ENCODE measurements around the gene RNF32. TPM values are rescaled to one million over a fixed set of nuclear protein-coding genes. Genes with fewer than 3 reads are reported as not detected.

Gene RNF32
- total RNA-seq, 3 donors from 2014 or later = 0.98 to 2.9 (median 1.3) TPM

GRCh38 chr7:156610130-156610529, 30.4 kb upstream of the RNF32 start:
- intact Hi-C loops (cut with DNase I; ENCODE audit: low total_unique reads) = no loop called here
- Histone ChIP-seq H3K27me3 (peaks cover 0 to 3% of the 10 kb centered on the region in 2 donors), H3K27ac (no peak overlapping the region), H3K4me1 (no peaks in the 10 kb centered on the region), H3K36me3 (no peaks in the 10 kb centered on the region), H3K9me3 (no peaks in the 10 kb centered on the region), H3K4me3 (no peak overlapping the region)
- DNase-seq (ENCODE audit: low spot score in 2 of 2) = no peak
- TF ChIP-seq, protein P1, sequence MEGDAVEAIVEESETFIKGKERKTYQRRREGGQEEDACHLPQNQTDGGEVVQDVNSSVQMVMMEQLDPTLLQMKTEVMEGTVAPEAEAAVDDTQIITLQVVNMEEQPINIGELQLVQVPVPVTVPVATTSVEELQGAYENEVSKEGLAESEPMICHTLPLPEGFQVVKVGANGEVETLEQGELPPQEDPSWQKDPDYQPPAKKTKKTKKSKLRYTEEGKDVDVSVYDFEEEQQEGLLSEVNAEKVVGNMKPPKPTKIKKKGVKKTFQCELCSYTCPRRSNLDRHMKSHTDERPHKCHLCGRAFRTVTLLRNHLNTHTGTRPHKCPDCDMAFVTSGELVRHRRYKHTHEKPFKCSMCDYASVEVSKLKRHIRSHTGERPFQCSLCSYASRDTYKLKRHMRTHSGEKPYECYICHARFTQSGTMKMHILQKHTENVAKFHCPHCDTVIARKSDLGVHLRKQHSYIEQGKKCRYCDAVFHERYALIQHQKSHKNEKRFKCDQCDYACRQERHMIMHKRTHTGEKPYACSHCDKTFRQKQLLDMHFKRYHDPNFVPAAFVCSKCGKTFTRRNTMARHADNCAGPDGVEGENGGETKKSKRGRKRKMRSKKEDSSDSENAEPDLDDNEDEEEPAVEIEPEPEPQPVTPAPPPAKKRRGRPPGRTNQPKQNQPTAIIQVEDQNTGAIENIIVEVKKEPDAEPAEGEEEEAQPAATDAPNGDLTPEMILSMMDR (IDR thresholded peaks at IDR 0.05) = no peak
- TF ChIP-seq POLR2A (IDR thresholded peaks at IDR 0.05) = no peak
- no peak for TF ChIP-seq POLR2AphosphoS5 (IDR thresholded peaks at IDR 0.05)

GRCh38 chr7:156610601-156611000, 30.0 kb upstream of the RNF32 start:
- no peak for DNase-seq (ENCODE audit: low spot score in 2 of 2)
- no peak overlapping the region for H3K27ac ChIP-seq
- peaks cover 0 to 3% of the 10 kb centered on the region in 2 donors for H3K27me3 ChIP-seq
- no peak overlapping the region for H3K4me3 ChIP-seq
- intact Hi-C loops (cut with DNase I; ENCODE audit: low total_unique reads) = no loop called here
- TF ChIP-seq, protein P1 (IDR thresholded peaks at IDR 0.05) = no peak
- TF ChIP-seq POLR2AphosphoS5 (IDR thresholded peaks at IDR 0.05) = no peak
- no peak for TF ChIP-seq POLR2A (IDR thresholded peaks at IDR 0.05)
- no peaks in the 10 kb centered on the region for H3K36me3 ChIP-seq
- no peaks in the 10 kb centered on the region for H3K4me1 ChIP-seq
- no peaks in the 10 kb centered on the region for H3K9me3 ChIP-seq

DNA sequence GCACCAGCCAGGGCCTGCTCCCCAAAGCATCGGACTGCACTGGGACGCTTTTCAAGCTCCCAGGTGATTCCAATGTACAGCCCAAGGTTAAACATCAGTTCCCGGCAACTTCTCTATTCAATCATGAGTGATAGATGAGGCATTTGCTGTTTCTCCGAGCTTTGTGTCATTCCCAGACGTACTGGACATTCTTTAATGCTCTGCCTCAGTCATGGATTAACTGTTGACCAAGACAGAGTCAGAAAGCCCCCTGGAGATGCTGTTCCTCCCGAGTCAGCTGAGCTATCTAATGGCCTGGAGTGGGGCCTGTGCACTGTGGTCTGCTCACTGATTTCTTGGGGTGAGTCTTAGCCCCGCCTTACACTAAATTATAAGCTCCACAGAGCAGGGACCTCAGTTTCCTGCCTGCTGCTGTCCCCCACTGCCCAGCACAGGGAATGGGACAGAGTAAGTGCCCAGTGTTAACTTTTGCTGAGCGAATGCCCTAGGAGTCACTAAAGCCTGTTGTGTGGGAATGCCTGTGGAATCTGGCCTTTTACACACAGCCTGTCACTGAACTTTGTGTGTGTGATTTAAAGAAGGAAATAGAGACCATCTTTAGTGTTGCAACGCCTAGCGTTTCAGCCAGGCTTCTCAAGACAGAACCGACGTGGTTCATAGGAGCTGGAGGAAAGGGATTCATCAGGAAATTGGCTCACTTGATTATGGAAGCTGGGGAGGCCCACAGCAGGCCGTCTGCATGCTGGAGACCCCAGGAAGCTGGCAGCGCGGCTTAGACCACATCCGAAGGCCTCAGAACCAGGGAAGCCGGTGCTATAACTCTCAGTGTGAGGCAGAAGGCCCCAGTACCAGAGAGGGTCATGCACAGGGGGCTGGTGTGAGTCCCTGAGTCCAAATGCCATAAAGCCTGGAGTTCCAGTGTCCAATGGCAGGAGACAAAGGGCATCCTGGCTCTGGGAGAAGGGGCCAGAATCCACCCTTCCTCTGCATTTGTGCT, 29.3 kb upstream of the RNF32 start:
- no peak for DNase-seq (ENCODE audit: low spot score in 2 of 2)
- Histone ChIP-seq H3K27me3 (peaks cover 0 to 3% of the 10 kb centered on the region in 2 donors), H3K9me3 (no peaks in the 10 kb centered on the region), H3K36me3 (no peaks in the 10 kb centered on the region), H3K27ac (no peak overlapping the region), H3K4me3 (no peak overlapping the region), H3K4me1 (no peaks in the 10 kb centered on the region)
- no peak for TF ChIP-seq POLR2A (IDR thresholded peaks at IDR 0.05)
- TF ChIP-seq, protein P1 (IDR thresholded peaks at IDR 0.05) = no peak
- TF ChIP-seq POLR2AphosphoS5 (IDR thresholded peaks at IDR 0.05) = no peak
- intact Hi-C loops (cut with DNase I; ENCODE audit: low total_unique reads) = loop anchor here (1.0 kb wide), 1 partner anchor 44 kb away; no protein-coding TSS in a partner anchor

- Histone ChIP-seq H3K27me3 (peaks cover 0 to 10% of the 10 kb centered on the region in 2 donors), H3K27ac (no peak overlapping the region), H3K9me3 (no peaks in the 10 kb centered on the region), H3K4me3 (no peak overlapping the region), H3K4me1 (no peaks in the 10 kb centered on the region), H3K36me3 (no peaks in the 10 kb centered on the region)
- DNase-seq (ENCODE audit: low spot score in 2 of 2) = no peak
- TF ChIP-seq POLR2AphosphoS5 (IDR thresholded peaks at IDR 0.05) = no peak
- TF ChIP-seq, protein P1 (IDR thresholded peaks at IDR 0.05) = no peak
- no peak for TF ChIP-seq POLR2A (IDR thresholded peaks at IDR 0.05)
- intact Hi-C loops (cut with DNase I; ENCODE audit: low total_unique reads) = no loop called here
Observed at GRCh38 chr7:156612930-156613329, 27.6 kb upstream of the RNF32 start.
